ENCODE data around the gene SCUBE1. TPM values are rescaled to one million over a fixed set of nuclear protein-coding genes. Genes with fewer than 3 reads are reported as not detected.

SCUBE1 gene
- total and polyA plus RNA-seq, 2 of the 8 experiments (the other 6 are each of a cell fraction or from before 2014, with no cell fraction given), result 2.3 to 4.9 TPM

DNA sequence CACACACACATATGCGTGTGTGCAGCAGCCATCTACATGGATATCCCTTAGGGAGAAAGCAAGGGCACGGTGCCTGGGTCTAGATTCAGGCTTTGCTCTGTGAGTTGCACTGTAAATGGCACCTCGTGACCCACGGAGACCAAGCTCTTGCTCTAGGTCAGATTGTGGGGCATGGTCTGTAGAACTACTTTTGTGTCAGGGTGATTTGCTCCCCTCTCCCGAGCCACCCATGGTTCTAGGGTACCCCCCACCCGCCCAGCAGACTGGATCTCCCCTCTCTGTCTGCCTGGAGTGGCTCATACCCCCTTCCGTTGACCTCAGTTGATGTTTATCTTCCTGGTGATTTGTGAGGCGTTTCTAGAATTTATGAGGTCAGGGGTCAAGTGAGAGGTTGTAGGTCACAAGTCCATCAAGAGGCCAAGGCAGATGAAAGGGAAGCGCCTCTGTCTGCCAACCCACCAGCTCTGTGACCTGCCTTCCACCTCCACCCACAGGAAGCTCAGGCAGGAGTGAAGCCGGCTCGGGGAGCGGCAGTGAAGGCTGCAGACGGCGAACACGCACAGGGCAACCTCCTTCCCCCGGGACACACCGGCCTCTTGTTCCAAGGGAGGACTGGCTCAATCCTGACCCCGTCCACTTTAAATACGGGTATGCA lies 80.1 kb downstream of the SCUBE1 start:
- H3K23ac ChIP-seq (ENCODE audit: insufficient read length), result no peak overlapping the region
- no peak overlapping the region for H3K9ac ChIP-seq (replicated peaks in 1 of 4; ENCODE audit: extremely low read depth in 1 of 4, low read depth in 3 of 4, low read length in 3 of 4)
- no peak overlapping the region for H2BK20ac ChIP-seq (ENCODE audit: low read length)
- no peak overlapping the region for H2AK5ac ChIP-seq (ENCODE audit: low read depth, low read length)
- H3K79me2 ChIP-seq (ENCODE audit: control insufficient read depth in 1 of 2, insufficient read depth in 2 of 2, low read length in 2 of 2), result no peaks in the 10 kb centered on the region
- 87% methylated on average over 19 of the region's 19 CpGs; no CpG with 5 or more reads in 1 of the 2 experiments for WGBS, 2 experiments (ENCODE audit: extremely low coverage in 1 of 2, insufficient coverage in 1 of 2, insufficient read length in 1 of 2, insufficient replicate concordance in 2 of 2, low coverage in 1 of 2, low lambda C conversion rate in 2 of 2, missing lambda C conversion rate in 1 of 2)
- H4K20me1 ChIP-seq (replicated peaks in 1 of 2; ENCODE audit: control insufficient read depth in 1 of 2, insufficient read depth in 2 of 2, low read length in 2 of 2), result no peaks in the 10 kb centered on the region
- no peaks in the 10 kb centered on the region for H3K27me3 ChIP-seq (replicated peaks in 1 of 4; ENCODE audit: control insufficient read depth in 3 of 4, extremely low read depth in 1 of 4, insufficient read depth in 3 of 4, low read length in 3 of 4)
- H2BK15ac ChIP-seq (ENCODE audit: low read length), result no peak overlapping the region
- TF ChIP-seq KDM4A (IDR thresholded peaks at IDR 0.05; ENCODE audit: low read depth, low read length, severe bottlenecking) (no peak), BCL11A (IDR thresholded peaks at IDR 0.05; ENCODE audit: low read depth in 2 of 2, low read length in 2 of 2) (no peak), E2F6 (IDR thresholded peaks at IDR 0.05) (no peak), GTF2F1 (IDR thresholded peaks at IDR 0.05; ENCODE audit: borderline replicate concordance, low read depth, low read length) (no peak), EP300 (IDR thresholded peaks at IDR 0.05; ENCODE audit: borderline replicate concordance in 1 of 2, low read depth in 2 of 2, low read length in 2 of 2) (no peak), TAF7 (optimal IDR thresholded peaks at IDR 0.05; ENCODE audit: borderline replicate concordance, low read depth, low read length) (no peak), SP1 (IDR thresholded peaks at IDR 0.05; ENCODE audit: low read depth, low read length) (no peak), RFX5 (IDR thresholded peaks at IDR 0.05; ENCODE audit: borderline replicate concordance, low read depth, low read length) (no peak), EGR1 (IDR thresholded peaks at IDR 0.05; ENCODE audit: borderline replicate concordance, low read depth, low read length) (no peak)
- no peak overlapping the region for H3K4ac ChIP-seq (replicated peaks; ENCODE audit: insufficient read length, low read depth, low read length)
- ChIA-PET POLR2A (ENCODE audit: partially characterized antibody) (no interaction called here), CTCF (ENCODE audit: partially characterized antibody) (interaction anchor here (0.7 to 18.2 kb wide), 5 partner anchors 8 to 84 kb away, joined by 3 to 388 read pairs (median 16); no protein-coding TSS in a partner anchor)
- no peak overlapping the region for H4K8ac ChIP-seq (ENCODE audit: extremely low read depth, insufficient read depth, low read length)
- H2BK5ac ChIP-seq (ENCODE audit: low read depth, low read length), result no peak overlapping the region
- H3K4me1 ChIP-seq (replicated peaks in 1 of 4; ENCODE audit: control insufficient read depth in 3 of 4, insufficient read depth in 4 of 4, low read length in 3 of 4), result peaks cover 0 to 2% (median under 1%) of the 10 kb centered on the region in 4 experiments; a peak in 2 of 7 replicates
- no peaks in the 10 kb centered on the region for H3K23me2 ChIP-seq (ENCODE audit: low read depth, low read length)
- H4K91ac ChIP-seq (replicated peaks; ENCODE audit: insufficient read length, low read length), result no peak overlapping the region
- no peak overlapping the region for H2AFZ ChIP-seq (ENCODE audit: low read length)
- no peak overlapping the region for H4K5ac ChIP-seq (ENCODE audit: insufficient read length, low read depth, low read length)
- FAIRE-seq (no peak), DNase-seq (ENCODE audit: low read depth in 1 of 2, low spot score in 2 of 2) (no peak)
- no peaks in the 10 kb centered on the region for H3K79me1 ChIP-seq (ENCODE audit: low read depth, low read length)
- H3K36me3 ChIP-seq (ENCODE audit: control insufficient read depth in 2 of 4, insufficient read depth in 4 of 4, low read length in 3 of 4), result no peaks in the 10 kb centered on the region
- H3K56ac ChIP-seq (replicated peaks; ENCODE audit: insufficient read length, low read depth, low read length), result no peak overlapping the region
- no peak overlapping the region for H3K4me3 ChIP-seq (ENCODE audit: extremely low read depth in 1 of 4, insufficient read depth in 2 of 4, low read depth in 3 of 4, low read length in 4 of 4)
- H3K27ac ChIP-seq (ENCODE audit: low read depth, low read length), result no peak overlapping the region
- H3K18ac ChIP-seq (ENCODE audit: extremely low read depth, low read length), result no peak overlapping the region
- H2BK120ac ChIP-seq (replicated peaks; ENCODE audit: low read depth, low read length), result no peak overlapping the region
- H3K4me2 ChIP-seq (ENCODE audit: insufficient read depth in 1 of 2, low read depth in 2 of 2, low read length in 2 of 2), result no peak overlapping the region
- H3K9me3 ChIP-seq (ENCODE audit: insufficient read depth in 2 of 2, low read depth in 1 of 2, low read length in 1 of 2), result no peaks in the 10 kb centered on the region
- no peak overlapping the region for H3K14ac ChIP-seq (ENCODE audit: insufficient read length)
- no peak overlapping the region for H2BK12ac ChIP-seq (ENCODE audit: low read depth, low read length)
